Measurements from ENCODE around the gene LYRM4.

DNA sequence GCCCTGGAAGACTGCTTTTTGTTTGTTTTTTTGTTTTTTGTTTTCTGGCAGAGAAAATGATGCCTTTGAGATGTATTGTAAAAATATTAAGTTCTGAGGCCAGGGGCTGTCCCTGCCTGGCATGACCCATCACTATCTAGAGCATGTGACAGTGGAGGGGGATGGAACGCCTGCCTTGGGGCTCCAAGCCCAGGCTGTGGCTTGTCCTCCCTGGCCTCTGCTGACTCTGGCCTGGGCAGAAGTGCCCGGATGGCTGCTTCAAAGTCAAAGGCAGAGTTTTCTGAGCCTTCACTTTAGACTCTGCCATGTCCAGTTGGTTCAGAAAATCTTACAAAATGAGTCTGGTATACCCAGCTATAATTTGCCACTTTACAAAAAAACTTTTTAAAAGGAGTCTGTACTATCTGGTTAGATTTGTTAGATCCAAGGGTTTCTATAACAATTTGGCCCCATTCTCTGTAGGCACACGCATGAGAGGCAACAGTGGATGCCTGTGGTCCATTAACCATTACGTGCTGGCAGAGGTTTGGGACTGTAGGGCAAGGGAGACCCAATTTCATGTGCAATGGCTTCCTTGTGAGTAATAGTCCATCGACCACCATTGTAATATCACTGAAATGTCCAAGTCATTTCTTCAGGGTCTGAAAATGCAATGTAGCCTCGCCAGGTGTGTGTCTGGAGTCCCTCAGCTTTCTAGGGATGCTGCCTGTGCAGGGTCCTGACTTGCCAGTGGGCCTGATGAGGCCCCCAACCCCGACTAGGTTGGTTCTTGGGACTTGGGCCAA, 167.3 kb downstream of the LYRM4 start:
- TF ChIP-seq, protein P1, sequence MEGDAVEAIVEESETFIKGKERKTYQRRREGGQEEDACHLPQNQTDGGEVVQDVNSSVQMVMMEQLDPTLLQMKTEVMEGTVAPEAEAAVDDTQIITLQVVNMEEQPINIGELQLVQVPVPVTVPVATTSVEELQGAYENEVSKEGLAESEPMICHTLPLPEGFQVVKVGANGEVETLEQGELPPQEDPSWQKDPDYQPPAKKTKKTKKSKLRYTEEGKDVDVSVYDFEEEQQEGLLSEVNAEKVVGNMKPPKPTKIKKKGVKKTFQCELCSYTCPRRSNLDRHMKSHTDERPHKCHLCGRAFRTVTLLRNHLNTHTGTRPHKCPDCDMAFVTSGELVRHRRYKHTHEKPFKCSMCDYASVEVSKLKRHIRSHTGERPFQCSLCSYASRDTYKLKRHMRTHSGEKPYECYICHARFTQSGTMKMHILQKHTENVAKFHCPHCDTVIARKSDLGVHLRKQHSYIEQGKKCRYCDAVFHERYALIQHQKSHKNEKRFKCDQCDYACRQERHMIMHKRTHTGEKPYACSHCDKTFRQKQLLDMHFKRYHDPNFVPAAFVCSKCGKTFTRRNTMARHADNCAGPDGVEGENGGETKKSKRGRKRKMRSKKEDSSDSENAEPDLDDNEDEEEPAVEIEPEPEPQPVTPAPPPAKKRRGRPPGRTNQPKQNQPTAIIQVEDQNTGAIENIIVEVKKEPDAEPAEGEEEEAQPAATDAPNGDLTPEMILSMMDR (IDR thresholded peaks at IDR 0.05; ENCODE audit: insufficient read depth, low read length): no peak
- TF ChIP-seq POLR2AphosphoS5 (IDR thresholded peaks at IDR 0.05; ENCODE audit: low read depth) (no peak), SPI1 (IDR thresholded peaks at IDR 0.05; ENCODE audit: borderline replicate concordance, low read depth) (no peak), GABPA (IDR thresholded peaks at IDR 0.05; ENCODE audit: low read depth) (no peak)
